GM19238 (cell line): Measurements from ENCODE around the gene RUFY1.
A peak's percentile ranks its signal among the peaks of the same experiment; 100 is the strongest.
"Not testable (repeated sequence)": the region's sequence is repeated elsewhere in the genome, so short reads cannot be mapped to it uniquely, and the experiment has no call there.

Experiments used
- DNase-seq: peaks from one replicate; pipeline ENCODE4 v3.0.0; 2011; ENCODE audit warnings: low spot score; ENCODE audit not compliant: insufficient read length

Gene RUFY1

GRCh38 chr5:179621551-179622214 is 71.3 kb downstream of the RUFY1 start:
- DNase-seq: no peak

DNA sequence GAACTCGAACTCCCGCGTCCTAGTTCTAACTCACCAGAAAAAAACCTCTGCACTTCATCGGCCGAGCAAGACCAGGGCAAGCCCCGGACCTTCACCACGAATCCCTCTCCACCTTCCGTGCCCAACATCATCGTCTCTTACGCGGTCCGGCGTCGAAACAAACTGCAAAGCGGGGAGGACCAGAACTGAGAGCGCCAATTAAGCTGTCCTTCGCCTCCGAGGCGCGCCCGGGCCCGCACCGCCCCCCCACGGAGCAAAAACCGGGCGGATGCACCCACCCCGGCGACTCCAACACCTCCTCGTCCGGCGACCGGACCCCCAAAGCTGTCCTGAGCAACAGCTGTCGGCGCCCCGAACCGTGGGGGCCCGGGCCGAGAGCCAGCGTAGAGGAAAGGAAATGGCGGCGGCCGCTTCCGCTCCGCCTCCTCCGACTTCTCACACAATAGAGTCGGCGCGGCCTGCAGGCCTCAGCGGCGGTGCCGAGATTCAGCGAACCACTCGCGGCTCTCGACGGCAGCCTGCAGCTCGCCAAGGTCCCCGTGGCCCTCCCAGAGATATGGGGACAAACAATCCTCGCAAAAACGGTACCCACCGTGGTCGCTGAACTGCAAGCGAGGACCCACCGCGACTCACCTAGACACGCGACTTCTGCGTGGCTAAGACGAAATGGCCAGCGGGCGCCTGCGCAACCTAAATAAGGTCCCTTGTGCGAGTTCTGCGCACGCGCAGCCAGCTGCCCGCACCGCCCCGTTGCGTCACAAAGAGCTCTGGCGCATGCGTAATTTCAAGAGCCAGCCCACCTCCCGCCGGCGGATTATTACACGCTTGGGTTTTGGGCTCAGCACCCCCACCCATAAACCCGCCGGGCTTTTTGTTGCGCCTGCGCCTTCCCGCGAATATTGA is 72.9 kb downstream of the RUFY1 start, which contains the start of gene HNRNPH1:
TSS of gene HNRNPH1 (minus strand) at position 669 of the 903 bp plus-strand sequence. CDS start at position 131, 538 bp downstream.
- DNase-seq: peak; percentile 98

DNA sequence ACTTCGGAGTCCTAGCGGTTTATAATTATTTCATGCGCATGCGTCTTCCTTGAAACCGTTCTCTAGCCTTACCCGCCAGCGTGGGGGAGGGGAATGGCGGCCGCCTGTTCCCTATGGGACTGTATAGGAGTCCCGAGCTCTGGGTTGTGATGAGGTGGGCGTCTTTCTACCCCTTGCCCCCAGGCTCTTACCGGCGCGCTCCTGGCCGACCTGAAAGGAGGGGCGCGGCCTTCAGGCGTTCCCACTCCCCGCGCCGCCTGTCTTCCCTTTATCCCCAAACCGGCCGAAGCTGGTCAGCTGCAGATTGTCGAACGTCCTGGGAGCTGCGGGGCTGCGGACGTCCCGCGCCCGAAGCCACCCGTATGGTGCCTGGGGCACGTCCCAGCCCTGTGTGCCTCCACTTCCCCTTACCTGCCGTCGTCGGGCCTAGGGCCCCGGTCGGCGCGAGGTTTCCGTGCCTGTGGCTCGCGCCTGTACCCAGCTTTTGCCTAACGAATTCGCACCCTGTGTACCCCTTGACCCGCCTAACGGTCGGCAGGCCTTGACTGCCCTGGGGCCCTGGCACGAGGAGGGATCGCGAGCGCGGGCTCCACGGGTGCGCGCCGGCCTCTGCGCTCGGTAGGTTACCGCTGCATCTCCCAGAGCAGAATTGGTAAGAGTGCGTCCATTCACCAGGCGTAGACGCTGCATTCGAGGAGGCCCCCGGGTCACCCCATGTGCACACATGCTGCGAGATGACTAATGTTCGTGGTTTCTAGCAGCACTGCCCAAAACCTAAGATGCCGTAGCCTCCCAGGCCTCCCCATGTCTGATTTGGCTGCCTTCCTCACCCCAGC is 73.8 kb downstream of the RUFY1 start:
- peak; percentile 43 for DNase-seq

- DNase-seq: no peak
Observed at GRCh38 chr5:179624841-179625271, 74.5 kb downstream of the RUFY1 start.

DNA sequence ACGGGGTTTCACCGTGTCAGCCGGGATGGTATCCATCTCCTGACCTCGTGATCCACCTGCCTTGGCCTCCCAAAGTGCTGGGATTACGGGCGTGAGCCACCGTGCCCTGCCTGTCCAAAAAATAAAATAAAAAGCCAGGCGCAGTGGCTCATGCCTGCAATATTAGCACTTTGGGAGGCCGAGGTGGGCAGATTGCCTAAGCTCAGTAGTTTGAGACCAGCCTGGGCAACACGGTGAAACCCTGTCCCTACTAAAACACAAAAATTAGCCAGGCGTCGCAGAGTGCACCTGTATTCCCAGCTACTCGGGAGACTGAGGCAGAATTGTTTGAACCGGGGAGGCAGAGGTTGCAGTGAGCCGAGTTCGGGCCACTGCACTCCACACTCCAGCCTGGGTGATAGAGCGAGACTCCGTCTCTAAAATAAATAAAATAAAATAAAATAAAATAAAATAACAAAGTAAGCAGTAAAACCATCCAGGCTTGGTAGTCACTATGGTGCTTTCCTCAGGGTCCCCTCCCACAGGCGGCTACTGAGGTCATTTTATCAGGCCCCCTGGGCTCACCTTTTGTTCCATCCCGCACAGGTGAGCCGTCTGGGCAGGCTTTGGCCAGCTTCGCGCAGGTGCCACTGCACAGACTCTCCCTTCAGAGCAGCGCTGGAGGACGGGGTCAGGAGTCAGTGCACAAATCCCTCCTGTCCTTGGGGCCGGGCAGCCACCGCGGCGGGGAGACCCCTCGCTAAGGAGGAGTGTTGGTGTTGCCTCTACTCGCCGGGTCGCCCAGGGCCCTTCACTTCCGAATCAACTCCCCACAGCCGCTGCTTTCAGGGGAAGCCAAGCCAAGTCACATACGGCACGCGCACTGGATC is 83.4 kb downstream of the RUFY1 start:
- DNase-seq: not testable (repeated sequence)

GRCh38 chr5:179634370-179635172 is 84.2 kb downstream of the RUFY1 start:
- not testable (repeated sequence) for DNase-seq

- not testable (repeated sequence) for DNase-seq
Observed at GRCh38 chr5:179639296-179639695, 88.9 kb downstream of the RUFY1 start.

- DNase-seq: not testable (repeated sequence)
Observed at GRCh38 chr5:179641745-179642144, 91.4 kb downstream of the RUFY1 start.

GRCh38 chr5:179642626-179643025 is 92.3 kb downstream of the RUFY1 start:
- DNase-seq: not testable (repeated sequence)

GRCh38 chr5:179643141-179643920 is 93.0 kb downstream of the RUFY1 start:
- DNase-seq: not testable (repeated sequence)

DNA sequence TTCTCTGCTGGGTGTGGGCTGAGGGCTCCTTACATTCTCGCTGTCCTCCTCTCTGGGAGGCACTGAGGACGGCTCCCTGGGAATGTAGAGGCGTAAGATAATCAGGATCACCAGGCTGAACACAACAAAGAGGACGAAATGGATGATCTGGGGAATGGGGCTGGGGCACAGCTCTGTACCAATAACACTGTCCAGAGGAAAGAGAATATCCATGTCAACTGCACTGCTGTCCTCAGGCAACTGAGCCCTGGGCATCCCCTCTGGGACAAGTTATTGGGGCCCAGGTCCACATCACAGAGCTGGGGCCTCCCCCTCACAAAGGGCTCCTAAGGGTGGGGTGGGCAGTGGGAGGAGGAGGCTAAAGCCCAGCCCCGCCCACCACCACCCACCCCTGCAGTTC is 94.4 kb downstream of the RUFY1 start:
- not testable (repeated sequence) for DNase-seq

GRCh38 chr5:179648410-179648809 is 98.1 kb downstream of the RUFY1 start:
- no peak for DNase-seq

DNA sequence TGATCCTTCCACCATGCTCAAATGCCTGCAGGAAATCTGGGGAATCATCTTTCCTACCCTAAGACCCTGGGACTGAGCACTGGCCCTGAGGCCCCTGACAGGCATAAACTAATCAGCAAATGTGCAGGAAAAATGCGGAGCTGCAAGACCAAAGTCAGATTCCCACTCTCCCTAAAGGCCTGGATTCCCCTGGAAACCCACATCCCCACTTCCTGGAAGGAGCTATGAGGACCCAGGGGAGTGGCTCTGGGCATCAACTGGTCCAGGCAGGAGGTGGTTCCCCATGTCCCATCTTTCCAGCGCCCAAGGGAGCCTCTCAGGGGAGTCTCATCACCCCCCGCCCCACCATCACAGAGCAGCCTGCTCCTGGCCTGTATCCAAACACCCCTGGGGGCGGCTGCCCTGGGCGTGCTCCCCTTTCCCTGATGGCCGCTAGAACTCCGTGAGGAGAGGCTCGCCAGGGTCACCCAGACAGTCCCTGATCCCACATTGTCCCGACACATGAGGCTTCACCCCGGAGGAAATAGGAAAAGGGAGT is 98.9 kb downstream of the RUFY1 start:
- DNase-seq: not testable (repeated sequence)

GRCh38 chr5:179650245-179650644 is 99.9 kb downstream of the RUFY1 start:
- not testable (repeated sequence) for DNase-seq

- DNase-seq: not testable (repeated sequence)
Observed at GRCh38 chr5:179653135-179653534, 102.8 kb downstream of the RUFY1 start.

DNA sequence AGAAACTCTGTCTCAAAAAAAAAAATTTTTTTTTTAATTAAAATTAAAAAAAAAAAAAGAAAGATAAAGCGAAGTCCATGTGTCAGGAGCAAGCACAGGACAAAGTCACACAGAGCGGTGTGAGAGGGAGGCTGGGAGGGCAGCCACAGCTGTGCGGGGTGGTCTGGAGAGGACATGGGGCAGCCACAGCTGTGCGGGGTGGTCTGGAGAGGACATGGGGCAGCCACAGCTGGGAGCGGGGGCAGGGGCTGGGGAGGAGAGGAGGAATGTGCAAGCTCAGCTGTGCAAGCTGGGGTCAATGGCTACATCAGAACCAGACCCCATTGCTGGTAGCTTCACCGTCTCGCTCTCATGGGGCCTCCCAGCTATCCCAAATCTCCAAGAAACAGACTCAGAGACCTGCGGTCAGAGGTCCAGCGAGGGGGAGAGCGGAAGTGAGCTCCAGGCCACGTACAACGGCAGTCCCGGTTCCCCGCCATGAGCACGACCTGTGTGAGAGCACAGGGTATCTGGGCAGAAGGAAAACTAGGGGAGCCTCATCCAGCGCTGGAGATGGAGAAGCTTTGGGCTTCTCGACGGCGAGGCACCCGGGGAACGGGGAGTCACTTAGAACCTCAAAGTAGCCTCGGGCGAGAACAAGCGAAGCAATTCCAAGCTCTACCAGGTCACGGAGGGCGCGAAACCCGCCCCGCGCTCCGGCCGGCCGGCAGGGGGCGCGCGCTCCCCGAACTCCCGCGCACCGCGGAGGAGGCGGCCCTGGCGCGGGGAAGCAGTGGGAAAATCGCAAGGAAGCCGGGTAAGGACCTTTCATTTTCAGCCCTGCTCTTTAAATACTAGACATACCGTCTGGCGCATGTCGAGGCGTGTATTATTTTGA is 107.2 kb downstream of the RUFY1 start:
- DNase-seq: not testable (repeated sequence)

GRCh38 chr5:179658179-179658856 is 108.0 kb downstream of the RUFY1 start:
- DNase-seq: not testable (repeated sequence)
